Panc1 (cell line): Measurements from ENCODE around the gene B4GAT1. TPM values are rescaled to one million over a fixed set of nuclear protein-coding genes. Genes with fewer than 3 reads are reported as not detected.

Experiments
- ATAC-seq: fragments of 200-7000 bp; cut with Tn5 transposase; 2 replicates; pipeline ENCODE4 v1.9.1; 2020; ENCODE audit warnings: mild to moderate bottlenecking, moderate library complexity
- BruUV-seq: library from RNA; stranded (reverse); fragments of 400-500 nt; replicated peaks from 2 replicates; lab custom pipeline; 2021; lab: Mats Ljungman, UMichigan
- CTCF ChIA-PET: fragments of 300-600 bp; sonication (Branson Sonifier 250); formaldehyde crosslinking; loops from one replicate; lab custom pipeline; 2022; ENCODE audit warnings: antibody characterized with exemption; lab: Charles Lee
- POLR2A ChIA-PET: fragments of 300-600 bp; sonication (Branson Sonifier 250); formaldehyde crosslinking; loops from one replicate; lab custom pipeline; 2022; ENCODE audit warnings: antibody characterized with exemption; lab: Charles Lee
- DNase-seq: peaks from one replicate; pipeline ENCODE4 v3.0.0-alpha.2; 2010; ENCODE audit warnings: low read depth, low spot score
- H3K27ac ChIP-seq: 2 replicates; pipeline ENCODE4 v1.5.1; 2011; ENCODE audit warnings: mild to moderate bottlenecking, low read length, inconsistent platforms
- H3K27me3 ChIP-seq: fragments of 200-500 bp; sonication (Bioruptor generic); 2 replicates; pipeline ENCODE4 v1.6.0; 2014; ENCODE audit warnings: low read length, inconsistent platforms; ENCODE audit not compliant: control insufficient read depth, insufficient read depth
- H3K36me3 ChIP-seq: fragments of 200-500 bp; sonication (Bioruptor generic); 2 replicates; pipeline ENCODE4 v1.5.1; 2014; ENCODE audit warnings: inconsistent platforms, mild to moderate bottlenecking, low read length, moderate library complexity; ENCODE audit not compliant: control insufficient read depth, insufficient read depth
- H3K4me1 ChIP-seq: 2 replicates; pipeline ENCODE4 v1.5.1; 2011; ENCODE audit warnings: inconsistent platforms, mild to moderate bottlenecking, low read length, moderate library complexity; ENCODE audit not compliant: control insufficient read depth, insufficient read depth
- H3K4me3 ChIP-seq, 2 experiments: 2 replicates each; pipeline ENCODE4 v1.5.1; 2011 to 2012; ENCODE audit warnings: low read depth in 2 of 2, low read length in 2 of 2, mild to moderate bottlenecking in 2 of 2, inconsistent platforms in 1 of 2, moderate library complexity in 1 of 2
- H3K9me3 ChIP-seq: fragments of 200-500 bp; sonication (Bioruptor generic); 2 replicates; pipeline ENCODE4 v1.5.1; 2014; ENCODE audit warnings: low read depth, mild to moderate bottlenecking, inconsistent platforms, low read length, moderate library complexity; ENCODE audit not compliant: control insufficient read depth, insufficient read depth
- POLR2AphosphoS5 ChIP-seq: IDR thresholded peaks from 2 replicates; pipeline ENCODE4 v1.6.1; 2012; ENCODE audit warnings: mild to moderate bottlenecking, low read depth, low read length, moderate library complexity
- SIN3A ChIP-seq: IDR thresholded peaks from 2 replicates; pipeline ENCODE4 v1.6.1; 2012; ENCODE audit warnings: low read depth, mild to moderate bottlenecking, low read length, moderate library complexity, borderline replicate concordance; ENCODE audit not compliant: insufficient read depth
- TCF7L2 ChIP-seq: IDR thresholded peaks from 2 replicates; pipeline ENCODE4 v1.6.1; 2011; ENCODE audit warnings: mild to moderate bottlenecking, low read depth, low read length, inconsistent platforms
- in situ Hi-C: cut with HindIII; loops from 2 replicates; pipeline ENCODE4 v1.10.0; 2016; ENCODE audit warnings: low sequenced_read_pairs, low pct_unique_long_range_greater_than_20kb
- intact Hi-C: fragments of 100-400 bp; cut with micrococcal nuclease; formaldehyde crosslinking; loops from one replicate; pipeline ENCODE4 v1.10.0; 2022; ENCODE audit not compliant: unreplicated experiment
- total RNA-seq: library from RNA; stranded (reverse); gene quantifications from one replicate; pipeline ENCODE4 v1.2.1, GENCODE V29; 2021; ENCODE audit not compliant: unreplicated experiment
- TF ChIP-seq, protein P1 (sequence below): fragments of 450-650 bp; IDR thresholded peaks from 2 replicates; pipeline ENCODE4 v1.5.1; 2017; ENCODE audit warnings: mild to moderate bottlenecking
- TF ChIP-seq, protein P2 (sequence below), 2 experiments: IDR thresholded peaks; 2 replicates each; pipeline ENCODE4 v1.6.1; 2011 to 2012; ENCODE audit warnings: low read depth in 2 of 2, control low read depth in 1 of 2, low read length in 1 of 2, mild to moderate bottlenecking in 1 of 2, moderate library complexity in 1 of 2; ENCODE audit not compliant: insufficient read depth in 1 of 2

Gene B4GAT1
- total RNA-seq, 1 experiment from 2014 or later, result 29.3 TPM

DNA sequence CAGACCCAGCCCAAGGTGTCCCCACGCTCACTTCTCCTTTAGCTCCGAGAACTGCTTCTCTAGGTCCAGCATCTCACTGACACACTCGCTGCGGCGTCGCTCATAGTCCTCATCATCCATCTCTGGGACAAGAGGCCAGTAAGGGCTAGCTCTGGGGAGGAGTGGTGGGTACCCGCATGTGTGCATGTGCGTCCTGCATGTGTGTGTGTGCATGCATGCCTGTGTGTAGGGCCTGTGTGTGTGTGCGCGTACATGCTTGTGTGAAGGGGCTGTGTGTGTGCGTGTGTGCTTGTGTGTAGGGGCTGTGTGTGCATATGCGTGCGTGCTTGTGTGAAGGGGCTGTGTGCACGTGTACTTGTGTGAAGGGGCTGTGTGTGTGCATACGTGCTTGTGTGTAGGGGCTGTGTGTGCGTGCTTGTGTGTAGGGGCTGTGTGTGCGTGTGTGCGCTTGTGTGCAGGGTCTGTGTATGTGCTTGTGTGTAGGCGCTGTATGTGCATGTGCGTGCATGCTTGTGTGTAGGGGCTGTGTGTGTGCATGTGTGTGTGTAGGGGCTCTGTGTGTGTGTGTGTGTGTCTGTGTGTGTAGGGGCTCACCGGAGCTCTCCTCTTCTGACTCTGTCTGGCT lies 5.8 kb downstream of the B4GAT1 start:
- Histone ChIP-seq H3K4me1 (peaks cover 48% of the 10 kb centered on the region), H3K27me3 (no peaks in the 10 kb centered on the region), H3K4me3 (no peak overlapping the region), H3K27ac (no peak overlapping the region), H3K36me3 (peaks cover 6% of the 10 kb centered on the region; the same call in 1 of the 2 replicates), H3K9me3 (no peaks in the 10 kb centered on the region)
- ChIA-PET CTCF (no interaction called here), POLR2A (interaction anchor here (1.5 kb wide), 1 partner anchor 52 kb away, joined by 9 read pairs; the partner anchor contains the start of gene YIF1A)
- no peak for TF ChIP-seq POLR2AphosphoS5
- TF ChIP-seq, protein P1, sequence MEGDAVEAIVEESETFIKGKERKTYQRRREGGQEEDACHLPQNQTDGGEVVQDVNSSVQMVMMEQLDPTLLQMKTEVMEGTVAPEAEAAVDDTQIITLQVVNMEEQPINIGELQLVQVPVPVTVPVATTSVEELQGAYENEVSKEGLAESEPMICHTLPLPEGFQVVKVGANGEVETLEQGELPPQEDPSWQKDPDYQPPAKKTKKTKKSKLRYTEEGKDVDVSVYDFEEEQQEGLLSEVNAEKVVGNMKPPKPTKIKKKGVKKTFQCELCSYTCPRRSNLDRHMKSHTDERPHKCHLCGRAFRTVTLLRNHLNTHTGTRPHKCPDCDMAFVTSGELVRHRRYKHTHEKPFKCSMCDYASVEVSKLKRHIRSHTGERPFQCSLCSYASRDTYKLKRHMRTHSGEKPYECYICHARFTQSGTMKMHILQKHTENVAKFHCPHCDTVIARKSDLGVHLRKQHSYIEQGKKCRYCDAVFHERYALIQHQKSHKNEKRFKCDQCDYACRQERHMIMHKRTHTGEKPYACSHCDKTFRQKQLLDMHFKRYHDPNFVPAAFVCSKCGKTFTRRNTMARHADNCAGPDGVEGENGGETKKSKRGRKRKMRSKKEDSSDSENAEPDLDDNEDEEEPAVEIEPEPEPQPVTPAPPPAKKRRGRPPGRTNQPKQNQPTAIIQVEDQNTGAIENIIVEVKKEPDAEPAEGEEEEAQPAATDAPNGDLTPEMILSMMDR, result no peak
- DNase-seq (no peak), ATAC-seq (no peak)
- intact Hi-C loops (no loop called here), in situ Hi-C loops (no loop called here)
- BruUV-seq, result no TSS peak

DNA sequence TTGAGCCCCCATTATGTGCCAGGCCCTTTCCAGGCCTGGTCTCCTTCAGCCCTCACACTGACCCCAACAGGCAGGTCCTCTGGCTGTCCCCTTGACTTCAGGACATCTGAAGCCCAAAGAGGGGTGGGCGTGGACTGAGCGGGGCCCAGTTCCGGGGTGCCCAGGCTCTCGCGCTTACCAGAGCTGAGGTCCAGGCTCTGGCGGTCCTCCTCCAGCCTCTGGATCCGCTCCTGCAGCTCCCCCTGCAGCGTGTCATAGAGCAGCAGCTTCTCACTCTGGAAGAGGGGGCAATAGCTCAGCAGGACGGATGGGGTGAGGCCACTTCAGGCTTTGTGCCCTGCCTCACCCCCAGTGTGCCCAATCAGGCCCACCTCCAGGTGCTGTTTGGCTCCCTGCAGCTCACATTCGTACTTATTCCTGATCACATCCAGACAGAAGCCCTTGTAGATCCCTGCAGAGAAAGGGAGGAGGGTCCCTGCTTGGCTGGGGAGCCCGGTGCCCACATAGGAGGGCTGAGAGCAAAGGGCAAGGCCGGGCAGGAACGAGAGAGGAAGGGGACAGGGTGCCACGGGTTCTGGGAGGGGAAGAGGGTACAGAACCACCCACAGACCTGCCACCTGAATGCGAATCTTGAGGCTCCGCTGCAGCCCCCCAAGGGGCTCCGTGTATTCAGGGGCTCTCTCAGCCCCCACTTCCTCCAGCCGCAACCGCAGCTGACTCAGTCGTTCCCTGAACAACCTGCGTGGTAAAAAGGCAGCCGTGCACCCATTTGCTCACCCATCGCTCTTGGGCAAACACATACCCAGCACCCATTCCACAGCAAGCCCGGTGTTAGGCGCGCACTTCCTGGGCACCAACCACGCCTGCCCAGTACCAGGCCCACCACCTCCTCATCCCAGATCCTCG lies 6.6 kb downstream of the B4GAT1 start:
- Histone ChIP-seq H3K27me3 (no peaks in the 10 kb centered on the region), H3K4me3 (no peak overlapping the region), H3K9me3 (no peaks in the 10 kb centered on the region), H3K27ac (no peak overlapping the region), H3K36me3 (peaks cover 6% of the 10 kb centered on the region; the same call in 1 of the 2 replicates), H3K4me1 (peaks cover 44% of the 10 kb centered on the region)
- in situ Hi-C loops, result no loop called here
- ChIA-PET CTCF (no interaction called here), POLR2A (interaction anchor here (0.7 kb wide), 1 partner anchor 81 kb away, joined by 3 read pairs; no protein-coding TSS in a partner anchor)
- DNase-seq (no peak), ATAC-seq (no peak)
- no TSS peak for BruUV-seq
- TF ChIP-seq POLR2AphosphoS5 (no peak), SIN3A (no peak), TCF7L2 (no peak)
- TF ChIP-seq, protein P2, sequence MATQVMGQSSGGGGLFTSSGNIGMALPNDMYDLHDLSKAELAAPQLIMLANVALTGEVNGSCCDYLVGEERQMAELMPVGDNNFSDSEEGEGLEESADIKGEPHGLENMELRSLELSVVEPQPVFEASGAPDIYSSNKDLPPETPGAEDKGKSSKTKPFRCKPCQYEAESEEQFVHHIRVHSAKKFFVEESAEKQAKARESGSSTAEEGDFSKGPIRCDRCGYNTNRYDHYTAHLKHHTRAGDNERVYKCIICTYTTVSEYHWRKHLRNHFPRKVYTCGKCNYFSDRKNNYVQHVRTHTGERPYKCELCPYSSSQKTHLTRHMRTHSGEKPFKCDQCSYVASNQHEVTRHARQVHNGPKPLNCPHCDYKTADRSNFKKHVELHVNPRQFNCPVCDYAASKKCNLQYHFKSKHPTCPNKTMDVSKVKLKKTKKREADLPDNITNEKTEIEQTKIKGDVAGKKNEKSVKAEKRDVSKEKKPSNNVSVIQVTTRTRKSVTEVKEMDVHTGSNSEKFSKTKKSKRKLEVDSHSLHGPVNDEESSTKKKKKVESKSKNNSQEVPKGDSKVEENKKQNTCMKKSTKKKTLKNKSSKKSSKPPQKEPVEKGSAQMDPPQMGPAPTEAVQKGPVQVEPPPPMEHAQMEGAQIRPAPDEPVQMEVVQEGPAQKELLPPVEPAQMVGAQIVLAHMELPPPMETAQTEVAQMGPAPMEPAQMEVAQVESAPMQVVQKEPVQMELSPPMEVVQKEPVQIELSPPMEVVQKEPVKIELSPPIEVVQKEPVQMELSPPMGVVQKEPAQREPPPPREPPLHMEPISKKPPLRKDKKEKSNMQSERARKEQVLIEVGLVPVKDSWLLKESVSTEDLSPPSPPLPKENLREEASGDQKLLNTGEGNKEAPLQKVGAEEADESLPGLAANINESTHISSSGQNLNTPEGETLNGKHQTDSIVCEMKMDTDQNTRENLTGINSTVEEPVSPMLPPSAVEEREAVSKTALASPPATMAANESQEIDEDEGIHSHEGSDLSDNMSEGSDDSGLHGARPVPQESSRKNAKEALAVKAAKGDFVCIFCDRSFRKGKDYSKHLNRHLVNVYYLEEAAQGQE (IDR thresholded peaks at IDR 0.05; ENCODE audit: insufficient read depth in 1 of 2, low read depth in 2 of 2, low read length in 1 of 2), result no peak
- TF ChIP-seq, protein P1, result no peak
- intact Hi-C loops, result no loop called here
